Body of pancreas (tissue), 4 donors: ENCODE results near the gene TRAPPC12.

Experiments
- CTCF ChIP-seq, 7 experiments: fragments of 450-650 bp in 4 of 7; fragments of 200-600 bp in 3 of 7; sonication (generic) in 3 of 7; IDR thresholded peaks; one replicate each; pipeline ENCODE4 v1.5.1; 2016 to 2019; ENCODE audit warnings: antibody characterized with exemption in 7 of 7
- POLR2A ChIP-seq, 3 donors: fragments of 450-650 bp; IDR thresholded peaks; one replicate each; pipeline ENCODE4 v1.6.1; 2016; ENCODE audit warnings: antibody characterized with exemption in 3 of 3, mild to moderate bottlenecking in 2 of 3

- TF ChIP-seq CTCF (IDR thresholded peaks at IDR 0.05) (no peak), POLR2A (IDR thresholded peaks at IDR 0.05) (no peak)
Measured at GRCh38 chr2:3463186-3463835, 83.8 kb downstream of the TRAPPC12 start.
